Loucy (cell line): ENCODE data around the gene HPD.
"Not testable (repeated sequence)": the region's sequence is repeated elsewhere in the genome, so short reads cannot be mapped to it uniquely, and the experiment has no call there.

Experiments used
- H2AFZ ChIP-seq: fragments of 200-600 bp; sonication (generic); 2 replicates; pipeline ENCODE4 v1.6.0; 2016; ENCODE audit warnings: antibody characterized with exemption, mild to moderate bottlenecking, low read length, moderate library complexity
- H3F3A ChIP-seq: fragments of 200-600 bp; 2 replicates; pipeline ENCODE4 v1.6.0; 2016; ENCODE audit warnings: antibody characterized with exemption, low read depth, mild to moderate bottlenecking
- H3K27me3 ChIP-seq: fragments of 200-600 bp; sonication (generic); 2 replicates; pipeline ENCODE4 v1.6.1; 2014; ENCODE audit warnings: low read length, mild to moderate bottlenecking; ENCODE audit not compliant: insufficient read depth, poor library complexity, severe bottlenecking
- H3K36me3 ChIP-seq: fragments of 200-600 bp; sonication (generic); 2 replicates; pipeline ENCODE4 v1.6.1; 2016; ENCODE audit warnings: low read length; ENCODE audit not compliant: insufficient read depth
- H3K4me1 ChIP-seq: fragments of 200-600 bp; sonication (generic); 2 replicates; pipeline ENCODE4 v1.5.1; 2014; ENCODE audit warnings: low read length, mild to moderate bottlenecking; ENCODE audit not compliant: insufficient read depth, poor library complexity, severe bottlenecking
- H3K4me2 ChIP-seq: fragments of 200-600 bp; sonication (generic); 2 replicates; pipeline ENCODE4 v1.6.0; 2014; ENCODE audit warnings: antibody characterized with exemption, low read length, low read depth, mild to moderate bottlenecking; ENCODE audit not compliant: poor library complexity, severe bottlenecking
- H3K4me3 ChIP-seq: fragments of 200-600 bp; sonication (generic); 2 replicates; pipeline ENCODE4 v1.5.1; 2014; ENCODE audit warnings: low read length, mild to moderate bottlenecking, mixed read lengths; ENCODE audit not compliant: poor library complexity, severe bottlenecking
- H3K79me2 ChIP-seq: fragments of 200-600 bp; sonication (generic); 2 replicates; pipeline ENCODE4 v1.6.1; 2014; ENCODE audit warnings: low read length; ENCODE audit not compliant: insufficient read depth
- H3K9ac ChIP-seq: fragments of 200-600 bp; sonication (generic); 2 replicates; pipeline ENCODE4 v1.6.0; 2014; ENCODE audit warnings: mild to moderate bottlenecking, low read depth, low read length, moderate library complexity; ENCODE audit not compliant: poor library complexity, severe bottlenecking
- H3K9me2 ChIP-seq: fragments of 200-600 bp; sonication (generic); replicated peaks from 2 replicates; pipeline ENCODE4 v1.6.1; 2016; ENCODE audit warnings: low read depth, low read length, mixed read lengths
- H3K9me3 ChIP-seq: fragments of 200-600 bp; sonication (generic); 2 replicates; pipeline ENCODE4 v1.6.1; 2014; ENCODE audit warnings: mild to moderate bottlenecking, antibody characterized with exemption, low read length, low read depth; ENCODE audit not compliant: insufficient read depth
- H4K20me1 ChIP-seq: fragments of 200-600 bp; sonication (generic); 2 replicates; pipeline ENCODE4 v1.6.0; 2014; ENCODE audit warnings: antibody characterized with exemption, low read length, mild to moderate bottlenecking; ENCODE audit not compliant: insufficient read depth, poor library complexity, severe bottlenecking
- CTCF ChIP-seq: fragments of 200-600 bp; sonication (generic); conservative IDR thresholded peaks from 2 replicates; pipeline ENCODE4 v1.5.1; 2014; ENCODE audit warnings: mild to moderate bottlenecking, antibody characterized with exemption, low read length
- EZH2phosphoT487 ChIP-seq: fragments of 200-600 bp; IDR thresholded peaks from 2 replicates; pipeline ENCODE4 v1.6.1; 2018; ENCODE audit warnings: antibody characterized with exemption, mild to moderate bottlenecking, moderate library complexity, borderline replicate concordance

Gene HPD

DNA sequence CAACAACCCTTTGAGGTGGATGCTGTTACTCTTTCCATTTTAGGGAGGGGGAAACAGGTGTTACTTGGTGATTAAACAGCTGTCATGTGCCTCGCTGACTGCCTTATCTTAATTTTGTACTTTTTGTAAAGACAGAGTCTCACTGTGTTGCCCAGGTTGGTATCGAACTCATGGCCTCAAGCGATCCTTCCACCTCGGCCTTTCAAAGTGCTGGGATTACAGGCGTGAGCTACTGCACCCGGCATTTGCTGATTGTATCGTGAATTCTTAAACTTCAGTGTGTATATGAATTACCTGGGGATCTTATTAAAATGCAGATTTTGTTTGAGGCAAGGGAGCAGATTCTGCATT lies 30.6 kb upstream of the HPD start:
- H3K79me2 ChIP-seq = peaks cover 46% of the 10 kb centered on the region
- H3K9me3 ChIP-seq = no peaks in the 10 kb centered on the region
- no peaks in the 10 kb centered on the region for H3K36me3 ChIP-seq

GRCh38 chr12:121888478-121889273 lies 30.0 kb upstream of the HPD start, which contains the start of gene PSMD9:
TSS of gene PSMD9 (plus strand) at chr12:121888790. CDS start at chr12:121888857, 67 bp downstream.
- H3K9me2 ChIP-seq = no peaks in the 10 kb centered on the region
- H3K36me3 ChIP-seq = no peaks in the 10 kb centered on the region
- H4K20me1 ChIP-seq = peaks cover 8% of the 10 kb centered on the region
- TF ChIP-seq CTCF = peak; percentile 70
- no peak for TF ChIP-seq EZH2phosphoT487
- peak within 1 kb of the TSS; percentile 94 for H2AFZ ChIP-seq
- peak within 1 kb of the TSS; percentile 92 for H3K4me3 ChIP-seq
- peaks cover 42% of the 10 kb centered on the region for H3K79me2 ChIP-seq
- peaks cover 6% of the 10 kb centered on the region; the same call in 1 of the 2 replicates for H3F3A ChIP-seq
- peaks cover 43% of the 10 kb centered on the region for H3K27me3 ChIP-seq
- H3K9ac ChIP-seq = peak within 1 kb of the TSS; percentile 90
- no peaks in the 10 kb centered on the region for H3K9me3 ChIP-seq
- peaks cover 25% of the 10 kb centered on the region for H3K4me1 ChIP-seq
- peak within 1 kb of the TSS; percentile 99 for H3K4me2 ChIP-seq

More for the DNA sequence above, 30.6 kb upstream of the HPD start:
- Histone ChIP-seq H3F3A (peaks cover 6% of the 10 kb centered on the region; the same call in 1 of the 2 replicates), H3K9ac (peak overlapping the region; percentile 90), H4K20me1 (peaks cover 13% of the 10 kb centered on the region), H3K4me1 (peaks cover 30% of the 10 kb centered on the region), H3K4me3 (peak overlapping the region; percentile 92), H3K9me2 (no peaks in the 10 kb centered on the region), H2AFZ (peak overlapping the region; percentile 94; the same call in 1 of the 2 replicates), H3K4me2 (peak overlapping the region; percentile 99), H3K27me3 (peaks cover 37% of the 10 kb centered on the region)
- TF ChIP-seq EZH2phosphoT487 = no peak
- TF ChIP-seq CTCF = no peak

DNA sequence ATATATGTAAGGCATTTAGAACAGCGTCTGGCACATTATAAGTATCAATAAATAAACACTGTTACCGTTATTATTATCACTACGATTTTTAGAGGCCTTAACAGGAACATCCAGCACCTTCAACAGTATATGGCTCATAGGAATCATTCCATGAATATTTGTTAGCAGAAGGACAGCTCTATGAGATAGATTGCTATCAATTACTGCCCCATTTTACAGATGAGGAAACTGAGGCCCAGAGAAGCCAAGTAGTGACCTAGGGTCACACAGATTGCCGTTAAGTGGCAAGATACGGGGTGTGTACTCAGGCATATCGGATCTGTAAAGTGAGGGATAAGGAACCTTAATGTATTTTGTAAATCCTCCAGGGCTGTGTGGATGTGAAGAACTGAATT lies 29.4 kb upstream of the HPD start:
- Histone ChIP-seq H3K9ac (peak overlapping the region; percentile 90), H3K4me2 (peak overlapping the region; percentile 99), H3K27me3 (peaks cover 49% of the 10 kb centered on the region), H3K9me3 (no peaks in the 10 kb centered on the region), H3K4me3 (peak overlapping the region; percentile 92), H3K36me3 (no peaks in the 10 kb centered on the region), H3K9me2 (no peaks in the 10 kb centered on the region), H4K20me1 (peaks cover 5% of the 10 kb centered on the region), H3K79me2 (peaks cover 36% of the 10 kb centered on the region), H3K4me1 (peaks cover 19% of the 10 kb centered on the region), H2AFZ (peak overlapping the region; percentile 94), H3F3A (peaks cover 6% of the 10 kb centered on the region; the same call in 1 of the 2 replicates)
- TF ChIP-seq EZH2phosphoT487 = no peak
- peak; percentile 60; the same call in 1 of the 2 replicates for TF ChIP-seq CTCF

- H2AFZ ChIP-seq, H3K4me2 ChIP-seq, H3K9me2 ChIP-seq, H3F3A ChIP-seq, H3K36me3 ChIP-seq, H3K9ac ChIP-seq, H4K20me1 ChIP-seq, H3K9me3 ChIP-seq, H3K4me3 ChIP-seq: not testable (repeated sequence)
- Histone ChIP-seq H3K4me1 (peaks cover 15% of the 10 kb centered on the region), H3K79me2 (peaks cover 12% of the 10 kb centered on the region), H3K27me3 (peaks cover 58% of the 10 kb centered on the region)
These were observed 26.5 kb upstream of the HPD start for GRCh38 chr12:121885129-121885528.
